GM12891 (cell line): ENCODE results near the gene SIAH1.

Experiments used
- POLR2A ChIP-seq: IDR thresholded peaks from 2 replicates; pipeline ENCODE4 v1.6.1; 2011; ENCODE audit warnings: low read depth, low read length, control low read depth
- POLR2AphosphoS5 ChIP-seq: IDR thresholded peaks from 2 replicates; pipeline ENCODE4 v1.6.1; 2011; ENCODE audit warnings: low read depth, low read length, control low read depth

GRCh38 chr16:48433850-48434530, 48.8 kb upstream of the SIAH1 start:
- TF ChIP-seq POLR2A (no peak), POLR2AphosphoS5 (no peak)
